LHCN-M2 (cell line): ENCODE results near the gene PHF12. TPM values are rescaled to one million over a fixed set of nuclear protein-coding genes. Genes with fewer than 3 reads are reported as not detected.
A peak's percentile ranks its signal among the peaks of the same experiment; 100 is the strongest.
"Not testable (repeated sequence)": the region's sequence is repeated elsewhere in the genome, so short reads cannot be mapped to it uniquely, and the experiment has no call there.

ENCODE experiments used
- DNase-seq: peaks from one replicate; pipeline ENCODE4 v3.0.0-alpha.2; 2012; ENCODE audit warnings: low read depth
- total RNA-seq: library from RNA; depleted of rRNA; stranded (reverse); fragments of >200 nt; gene quantifications from 2 replicates; pipeline ENCODE4 v1.2.3, GENCODE V29; 2014

The PHF12 gene
- total RNA-seq, 1 experiment from 2014 or later: 28.2 TPM

DNA sequence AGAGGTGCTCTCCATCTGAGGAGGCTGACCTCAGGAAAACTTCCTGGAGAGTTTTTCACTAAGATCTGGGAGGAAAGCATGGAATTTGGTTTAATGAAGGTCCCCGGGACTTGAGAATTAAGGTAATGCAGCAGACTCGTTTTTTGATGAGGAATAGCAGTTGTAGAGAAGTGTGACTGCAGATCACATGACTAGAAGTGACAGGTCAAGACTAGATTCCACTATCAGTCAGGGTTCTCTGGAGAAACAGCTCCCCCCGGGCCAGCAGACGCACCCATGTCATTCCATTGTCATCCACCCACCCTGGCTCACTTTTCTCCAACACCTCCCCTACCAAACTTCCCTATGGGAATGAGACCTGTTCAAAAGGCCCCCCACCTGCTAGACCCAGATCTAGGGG is 46.5 kb downstream of the PHF12 start:
- no peak for DNase-seq

DNA sequence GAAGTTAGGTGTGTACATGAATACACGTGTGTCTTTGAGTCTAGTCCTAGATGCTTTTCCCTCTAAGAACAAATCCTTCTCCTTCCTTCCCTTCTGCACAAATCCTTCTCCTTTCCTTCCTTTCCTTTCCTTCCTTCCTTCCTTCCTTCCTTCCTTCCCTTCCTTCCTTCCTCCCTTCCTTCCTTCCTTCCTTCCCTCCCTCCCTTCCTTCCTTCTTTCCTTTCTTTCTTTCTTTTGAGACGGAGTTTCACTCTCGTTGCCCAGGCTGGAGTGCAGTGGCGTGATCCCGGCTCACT is 47.8 kb downstream of the PHF12 start:
- DNase-seq: not testable (repeated sequence)

DNA sequence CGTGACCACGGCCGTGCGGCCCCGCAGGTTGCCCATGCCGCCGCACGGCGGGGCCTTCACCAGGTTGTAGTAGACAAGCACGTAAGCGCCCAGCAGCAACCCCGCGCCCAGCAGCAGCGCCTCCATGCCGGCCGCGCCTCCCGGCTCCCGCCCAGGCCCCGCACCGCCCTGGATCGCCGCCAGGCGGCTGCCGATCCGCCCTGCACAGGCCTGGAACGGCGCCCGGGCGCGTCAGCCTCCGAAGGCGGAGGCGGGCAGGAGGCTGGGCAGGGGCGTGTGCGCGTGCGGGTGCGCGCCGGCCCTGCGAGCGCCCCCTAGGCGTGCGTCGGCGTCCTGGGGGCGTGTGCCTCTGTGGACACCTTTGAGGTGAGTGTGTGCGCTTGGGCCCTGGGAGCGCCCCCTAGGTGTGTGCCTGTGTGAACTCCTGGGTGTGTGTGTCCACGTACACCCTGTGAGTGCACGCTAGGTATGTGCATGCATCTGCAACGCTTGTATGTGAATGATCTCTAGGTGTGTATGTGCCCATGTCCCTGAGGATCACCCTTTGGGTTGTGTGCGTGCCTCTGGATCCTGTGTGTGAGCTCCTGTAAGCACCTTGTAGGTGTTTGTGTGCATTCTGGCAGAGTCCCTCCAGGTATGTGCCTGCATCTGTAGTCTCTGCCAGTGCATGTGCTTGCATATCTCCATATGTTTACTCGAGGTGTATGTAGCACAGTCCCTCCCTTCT is 48.3 kb downstream of the PHF12 start, which contains the start of gene DHRS13:
DHRS13 (minus strand) TSS at position 261 of the 727 bp plus-strand sequence; CDS start at position 126, 135 bp downstream.
- peak; percentile 77 for DNase-seq

DNA sequence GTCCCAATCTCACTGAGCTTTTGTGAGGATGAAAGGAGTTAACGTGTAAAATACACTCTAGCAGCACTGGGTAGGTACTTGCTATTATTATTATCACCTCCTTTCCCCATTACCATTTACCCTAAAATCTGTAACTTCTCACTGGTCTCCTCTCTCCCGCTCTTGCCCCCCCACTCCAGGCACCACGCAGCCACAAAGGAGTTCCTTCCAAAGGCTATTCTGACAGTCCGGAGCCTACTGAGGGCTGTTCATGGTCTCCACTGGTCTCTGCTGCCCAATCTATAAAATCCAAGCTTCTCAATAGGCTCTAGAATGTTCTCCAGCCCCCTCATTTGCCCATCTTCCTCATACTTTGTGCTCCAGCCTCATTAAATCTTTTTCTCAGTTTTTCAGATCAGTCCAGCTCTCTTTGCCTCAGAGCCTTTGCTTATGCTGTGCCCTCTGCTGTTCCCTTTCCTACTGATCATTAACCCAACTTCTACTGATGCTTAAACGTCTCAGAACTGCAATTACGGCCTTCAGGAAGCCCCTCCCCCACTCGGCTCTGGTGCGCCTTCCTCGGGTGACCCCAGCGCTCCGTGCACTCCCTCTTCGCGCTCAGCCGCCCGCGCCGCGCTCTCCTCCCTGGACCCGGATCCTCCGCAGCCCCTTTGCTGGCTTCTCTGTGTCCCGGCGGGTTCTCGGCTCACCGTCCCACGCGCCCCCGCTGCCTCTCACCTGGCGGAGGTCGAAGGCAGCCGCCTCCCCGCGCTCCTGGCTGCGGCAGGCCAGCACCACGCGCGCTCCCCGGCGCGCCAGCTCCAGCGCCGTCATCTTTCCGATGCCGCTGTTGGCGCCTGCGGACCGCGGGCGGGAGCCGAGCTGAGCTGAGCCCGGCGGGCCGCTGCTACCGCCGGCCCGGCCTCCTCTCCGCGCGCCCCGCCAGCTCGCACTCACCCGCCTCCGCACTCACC is 49.2 kb downstream of the PHF12 start:
- peak; percentile 22 for DNase-seq

DNA sequence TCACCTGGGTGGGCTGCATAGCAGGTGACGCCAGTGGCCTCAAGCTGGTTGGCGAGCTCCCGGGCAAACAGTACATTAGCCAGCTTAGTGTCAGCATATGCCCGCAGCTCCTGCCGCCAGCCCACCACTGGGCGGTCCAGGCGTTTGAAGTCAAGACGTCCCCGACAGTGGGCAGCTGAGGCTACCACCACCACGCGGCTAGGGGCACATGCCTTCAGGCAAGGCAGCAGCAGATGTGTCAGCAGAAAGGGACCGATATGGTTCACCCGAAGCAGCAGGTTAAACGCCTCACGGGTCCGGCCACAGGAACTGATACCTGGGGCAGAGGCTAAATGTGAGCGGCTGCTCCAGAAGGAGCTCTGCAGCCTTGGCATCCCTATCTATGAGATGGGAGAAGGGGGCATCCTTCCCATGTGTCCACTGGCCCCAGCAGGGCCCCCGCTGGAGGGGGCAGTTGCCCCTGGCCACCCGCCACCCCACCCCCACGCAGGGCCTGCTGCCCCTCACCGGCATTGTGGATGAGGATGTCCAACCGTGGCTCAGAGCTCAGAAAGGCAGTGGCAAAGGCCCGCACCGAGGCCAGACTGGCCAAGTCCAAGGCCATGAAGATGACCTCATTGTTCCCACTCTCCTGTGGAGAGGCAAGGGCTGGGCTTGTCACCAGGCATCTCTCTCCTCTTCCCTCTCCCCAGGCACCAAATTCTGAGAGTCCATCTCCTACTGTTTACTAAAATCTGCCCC is 50.2 kb downstream of the PHF12 start:
- DNase-seq: no peak

DNA sequence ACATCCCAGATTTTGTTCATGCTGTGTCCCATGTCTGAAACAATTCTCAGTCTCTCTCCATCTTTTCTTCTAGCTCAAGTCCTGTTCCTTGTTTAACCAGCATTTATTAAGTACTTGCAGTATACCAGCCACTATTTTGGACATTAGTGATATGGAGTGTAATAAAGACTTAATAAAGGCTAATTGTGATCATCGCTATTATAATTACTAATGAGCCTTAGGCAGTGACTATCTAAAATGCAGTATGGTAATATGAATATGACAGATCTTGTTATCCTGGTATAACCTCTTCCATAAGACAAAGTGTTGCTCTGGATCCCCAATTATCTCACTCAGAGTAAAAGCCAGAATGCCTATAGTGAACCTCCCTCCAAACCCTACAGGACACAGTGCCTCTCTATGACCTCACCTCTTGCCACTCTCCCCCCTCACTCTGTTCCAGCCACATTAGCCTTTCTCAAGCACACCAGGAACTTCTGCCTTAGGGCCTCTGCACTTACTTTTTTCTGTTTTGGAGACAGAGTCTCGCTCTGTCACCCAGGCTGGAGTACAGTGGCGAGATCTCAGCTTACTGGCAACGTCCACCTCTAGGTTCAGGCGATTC is 52.0 kb downstream of the PHF12 start:
- DNase-seq: no peak

DNA sequence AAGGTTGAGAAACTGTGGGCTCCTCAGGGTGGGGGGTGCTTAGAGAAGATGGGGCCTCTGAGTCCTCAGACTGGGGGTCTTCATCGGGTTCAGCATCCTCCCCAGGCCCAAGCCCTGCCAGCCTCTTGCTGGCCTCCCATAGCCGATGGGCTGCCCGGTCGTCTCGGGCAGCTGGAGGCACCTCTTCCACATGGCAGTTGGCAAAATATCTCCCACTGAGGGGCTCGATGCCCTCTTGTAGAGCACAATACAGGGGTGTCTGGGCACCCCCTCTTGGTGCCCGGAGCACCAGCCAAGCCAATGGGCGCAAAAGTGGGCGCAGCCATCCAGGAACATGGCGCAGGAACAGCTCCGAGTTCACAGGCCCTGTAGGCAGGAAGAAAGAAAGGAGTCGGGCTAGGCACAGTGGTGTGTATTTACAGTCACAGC is 52.8 kb downstream of the PHF12 start:
- no peak for DNase-seq

DNA sequence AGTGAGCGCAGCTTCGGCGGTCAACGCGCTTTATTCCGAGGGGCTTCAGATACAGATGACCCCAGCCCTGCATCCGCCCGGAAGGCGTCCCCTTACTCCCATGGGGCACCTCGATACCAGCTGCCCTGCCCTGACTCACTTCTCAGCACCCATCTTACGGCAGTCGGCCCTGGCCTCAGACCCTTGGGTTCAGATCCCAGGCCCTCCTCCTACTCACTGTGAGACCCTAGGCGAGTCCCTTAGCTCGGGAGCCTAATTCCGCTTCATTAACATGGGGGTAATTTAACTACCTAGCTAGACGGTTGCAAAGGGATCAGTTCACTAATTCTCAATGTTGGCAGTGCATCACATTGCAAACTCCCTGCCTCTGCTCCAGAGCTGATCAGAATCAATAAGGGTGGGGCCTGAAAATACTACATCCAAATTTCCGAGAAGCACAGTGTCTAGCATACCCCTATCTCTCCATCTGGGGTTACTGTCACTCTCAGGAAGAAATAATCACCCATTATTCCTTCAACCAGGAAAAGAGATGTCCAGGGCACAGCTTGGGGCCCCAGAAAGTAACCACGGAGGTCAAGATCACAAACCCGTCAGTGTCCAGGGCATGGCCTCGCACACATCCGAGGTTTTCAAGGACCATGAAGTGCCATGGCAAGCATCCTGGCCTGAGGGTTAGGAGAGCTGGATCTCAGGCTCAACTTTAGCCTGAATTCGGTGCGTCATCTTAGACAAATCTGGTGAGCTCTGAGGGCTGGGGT is 53.4 kb downstream of the PHF12 start:
- peak; percentile 13 for DNase-seq

DNA sequence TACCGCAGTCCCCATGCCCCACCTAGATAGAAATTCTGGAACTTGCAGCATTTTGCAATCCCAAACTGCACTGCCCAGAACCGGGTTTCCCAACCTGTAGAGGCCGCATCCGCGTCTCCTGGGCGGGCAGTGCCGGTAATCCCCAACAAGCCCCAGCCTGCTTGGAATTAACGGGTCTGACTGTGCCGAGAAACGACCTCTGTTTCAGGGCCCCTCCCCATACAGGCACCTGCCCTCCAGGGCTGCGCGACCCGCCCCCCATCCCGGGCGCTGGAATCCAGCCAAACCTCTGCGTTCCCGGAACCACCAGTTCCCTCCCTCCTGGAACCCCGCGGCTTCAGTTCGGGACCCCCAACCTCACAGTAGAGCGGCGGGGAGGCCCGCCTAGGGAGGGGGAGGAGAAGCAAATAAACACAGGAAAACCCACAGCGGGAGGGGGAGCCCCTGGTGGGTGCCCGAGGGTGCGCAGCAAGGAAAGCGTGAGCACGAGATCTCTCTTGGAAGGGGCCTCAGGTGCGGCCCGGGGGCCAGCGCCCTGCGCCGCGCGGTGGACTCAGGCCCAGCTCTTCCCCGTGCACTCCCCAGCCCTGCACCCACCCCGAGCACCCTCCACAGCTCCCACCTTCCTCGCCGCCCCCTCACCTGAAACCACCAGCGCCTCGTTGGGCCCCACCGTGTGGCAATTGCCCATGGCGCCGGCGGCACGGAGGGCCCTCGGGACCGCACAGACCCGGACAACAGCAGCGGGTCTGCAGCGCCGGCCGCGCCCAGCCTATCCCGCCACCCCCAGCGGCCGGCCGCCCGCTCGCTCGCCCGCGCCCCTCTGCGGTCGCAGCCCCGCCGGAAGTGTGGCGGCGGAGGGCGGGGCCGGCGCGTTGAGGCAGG is 54.2 kb downstream of the PHF12 start, which contains the start of gene FLOT2:
FLOT2 (minus strand) TSS at position 850 of the 885 bp plus-strand sequence; CDS start at position 691, 159 bp downstream.
- DNase-seq: peak; percentile 17

DNA sequence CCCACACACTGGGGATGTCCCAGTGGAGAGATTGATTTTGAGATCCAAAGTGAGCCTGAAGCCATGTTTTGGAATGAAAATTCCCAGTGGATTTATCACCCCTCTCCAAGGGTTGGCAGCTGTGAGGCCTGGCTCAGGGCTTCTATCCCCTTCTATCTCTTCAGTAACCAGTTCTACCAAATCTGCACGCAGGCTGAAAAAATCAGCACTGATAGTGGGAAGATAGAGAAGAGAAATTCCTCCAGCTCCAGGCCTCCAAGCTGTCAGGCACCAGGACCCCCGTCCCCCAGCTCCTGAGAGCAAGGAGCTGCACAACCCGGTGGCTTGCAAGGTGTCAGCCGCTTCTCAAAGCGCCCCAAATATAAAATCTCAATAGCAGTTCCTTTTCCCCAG is 54.8 kb downstream of the PHF12 start:
- peak; percentile 11 for DNase-seq

DNA sequence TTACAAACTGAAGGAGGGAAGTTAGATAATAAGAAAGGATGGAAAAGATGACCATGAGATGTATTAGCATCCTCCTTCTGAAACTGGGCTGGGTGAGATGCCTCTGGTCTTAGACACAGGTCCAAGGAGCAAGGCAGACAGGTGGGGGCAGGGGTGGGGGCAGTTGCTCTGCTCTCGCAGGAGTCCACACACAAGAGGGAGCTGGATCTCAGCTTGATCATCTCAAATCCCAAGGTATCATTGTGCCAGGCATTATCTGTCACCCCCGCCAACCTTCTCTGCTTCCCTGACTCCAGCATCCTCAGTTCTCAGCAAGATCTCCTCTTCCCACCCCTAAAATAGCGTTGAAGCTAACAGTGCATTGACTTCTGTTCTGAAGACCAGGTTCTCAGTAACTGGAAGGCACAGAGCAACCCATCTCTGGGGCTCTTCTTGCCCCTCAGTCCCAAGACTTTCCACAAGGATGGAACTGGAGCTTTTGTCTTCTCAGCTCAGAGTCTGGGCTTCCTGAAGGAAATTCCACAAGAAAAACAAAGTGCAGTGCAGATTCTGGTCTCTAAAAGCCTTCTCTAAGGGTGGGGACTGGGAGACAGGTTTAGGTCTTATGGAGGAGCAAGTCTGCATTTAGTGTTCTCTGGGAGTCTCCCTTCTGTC is 55.4 kb downstream of the PHF12 start:
- DNase-seq: no peak

DNA sequence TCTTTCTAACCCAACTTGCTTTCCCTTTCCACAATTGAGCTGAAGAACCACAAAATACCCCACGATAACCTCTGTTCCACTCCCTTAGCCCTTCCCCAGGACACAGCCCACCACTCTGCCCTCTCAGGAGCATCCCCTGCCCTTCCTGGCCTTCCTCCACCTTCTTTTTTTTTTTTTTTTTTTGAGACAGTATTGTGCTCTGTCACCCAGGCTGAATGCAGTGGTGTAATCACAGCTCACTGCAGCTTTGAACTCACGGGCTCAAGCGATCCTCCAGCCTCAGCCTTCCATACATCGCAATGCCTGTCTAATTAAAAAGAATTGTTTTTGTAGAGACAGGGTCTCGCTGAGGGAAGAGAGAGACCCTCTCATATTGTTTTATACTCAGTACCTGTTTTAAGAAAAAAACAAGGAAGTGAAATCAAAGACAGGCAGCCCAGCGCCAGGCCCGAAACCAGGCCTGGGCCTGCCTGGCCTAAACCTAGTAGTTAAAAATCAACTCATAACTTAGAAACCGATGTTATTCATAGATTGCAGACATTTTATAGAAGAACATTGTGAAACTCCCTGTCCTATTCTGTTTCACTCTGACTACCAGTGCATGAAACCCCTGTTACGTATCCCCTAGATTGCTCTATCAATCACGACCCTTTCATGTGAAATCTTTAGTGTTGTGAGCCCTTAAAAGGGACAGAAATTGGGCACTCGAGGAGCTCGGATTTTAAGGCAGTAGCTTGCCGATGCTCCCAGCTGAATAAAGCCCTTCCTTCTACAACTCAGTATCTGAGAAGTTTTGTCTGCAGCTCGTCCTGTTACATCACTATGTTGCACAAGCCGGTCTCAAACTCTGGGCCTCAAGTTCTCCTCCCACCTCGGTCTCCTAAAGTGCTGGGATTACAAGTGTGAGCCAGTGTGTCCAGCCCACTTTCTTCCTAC is 57.8 kb downstream of the PHF12 start:
- DNase-seq: not testable (repeated sequence)

DNA sequence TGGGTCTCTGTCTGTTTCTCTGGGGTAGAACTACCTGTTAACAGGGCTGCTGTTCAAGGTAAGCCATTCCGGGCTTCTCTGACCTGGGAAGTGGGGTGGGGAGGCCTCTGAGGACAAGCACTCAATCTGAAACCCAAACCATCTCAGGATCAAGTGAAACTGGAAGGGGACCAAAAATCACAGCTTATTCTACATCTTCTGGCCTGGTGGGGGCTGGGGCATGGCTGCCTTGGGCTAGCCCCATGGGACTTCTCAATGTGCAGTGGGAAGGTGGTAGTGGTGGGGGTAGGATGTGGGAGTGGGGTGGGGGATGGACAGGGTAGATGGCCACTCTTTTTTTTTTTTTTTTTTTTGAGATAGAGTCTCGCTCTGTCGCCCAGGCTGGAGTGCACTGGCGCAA is 59.3 kb downstream of the PHF12 start:
- DNase-seq: no peak

DNA sequence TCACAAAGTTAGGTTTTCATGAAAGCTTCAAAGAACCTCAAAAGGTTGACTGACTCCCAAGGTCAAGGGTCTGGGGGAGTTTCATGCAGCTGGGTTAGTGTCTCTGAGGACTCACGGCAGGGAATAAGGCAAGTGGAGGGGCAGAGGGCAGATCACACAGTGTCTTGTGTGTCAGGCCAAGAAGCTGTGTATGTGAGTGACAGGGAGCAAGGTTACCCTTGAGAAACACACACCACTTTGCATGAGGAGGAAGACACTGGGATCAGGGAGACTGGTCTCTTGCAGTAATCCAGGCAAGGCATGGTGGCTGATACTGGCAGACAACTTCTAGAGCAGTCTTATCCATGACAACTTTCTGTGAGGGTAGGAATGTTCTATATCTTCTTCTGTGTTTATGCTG is 60.1 kb downstream of the PHF12 start:
- no peak for DNase-seq

DNA sequence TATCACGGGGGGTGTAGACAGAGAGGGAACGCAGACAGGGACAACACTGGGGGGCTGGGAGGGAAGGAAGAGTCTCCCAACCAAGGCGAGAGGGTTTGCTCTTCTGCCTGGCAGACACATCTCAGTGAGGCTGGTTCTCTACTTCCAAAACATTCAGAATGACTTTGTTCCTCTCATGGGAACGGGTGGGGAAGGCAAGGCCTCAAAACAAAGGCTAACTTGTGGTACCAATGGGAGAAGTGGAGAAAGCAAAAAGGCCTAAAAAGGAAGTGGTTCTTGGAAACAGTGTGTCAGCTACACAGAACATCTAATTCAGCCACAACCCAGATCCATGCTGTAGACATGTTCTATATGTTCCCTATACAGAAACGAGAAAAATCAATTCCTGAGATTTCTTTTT is 61.3 kb downstream of the PHF12 start:
- DNase-seq: no peak

DNA sequence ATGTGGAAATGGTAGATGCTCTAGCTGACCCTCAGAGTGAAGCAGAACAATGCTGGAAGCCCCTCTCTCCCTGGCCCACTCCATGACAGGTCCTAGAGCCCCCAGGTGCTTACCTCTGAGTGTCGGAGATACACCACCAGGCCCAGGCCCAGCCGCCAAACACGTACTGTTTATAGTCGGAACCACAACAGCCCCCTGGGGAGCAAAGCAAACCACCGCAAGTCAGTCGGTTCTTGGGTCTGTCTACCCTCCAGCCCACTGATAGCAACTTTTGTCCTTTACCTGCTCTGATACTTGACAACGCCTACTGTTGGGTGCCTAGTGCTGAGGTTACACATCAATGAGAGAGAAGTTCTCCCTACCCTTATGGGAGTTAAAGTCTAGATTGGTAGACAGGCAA is 62.5 kb downstream of the PHF12 start:
- no peak for DNase-seq

DNA sequence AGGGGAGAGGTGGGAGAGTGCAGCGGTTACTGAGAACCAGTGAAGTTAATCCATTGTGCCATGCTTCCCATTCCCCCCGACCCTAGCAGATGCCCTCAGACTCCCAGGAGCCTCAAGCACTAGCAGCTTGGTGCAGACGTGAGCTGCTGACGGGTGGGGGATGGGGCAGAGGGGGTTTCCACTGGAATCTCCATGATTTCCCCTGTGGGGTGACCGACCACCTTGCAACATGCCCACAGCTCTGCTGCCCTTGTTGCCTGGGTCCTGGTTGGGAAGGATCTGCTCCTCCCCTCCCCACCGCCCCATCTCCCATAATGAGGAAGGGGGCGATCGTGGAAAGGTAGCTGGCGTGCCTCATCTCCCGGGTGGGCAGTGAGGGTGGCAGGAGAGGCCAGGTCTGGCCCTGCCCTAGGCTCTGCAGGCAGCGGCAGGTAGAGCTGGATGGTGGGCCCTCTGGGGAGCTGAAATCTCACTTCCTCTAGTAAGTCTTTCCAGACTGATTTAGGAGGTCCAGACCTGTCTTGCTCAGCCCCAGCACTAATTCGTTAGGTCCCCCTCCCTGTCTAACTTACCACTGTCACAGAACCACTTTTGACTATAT is 63.3 kb downstream of the PHF12 start:
- no peak for DNase-seq

DNA sequence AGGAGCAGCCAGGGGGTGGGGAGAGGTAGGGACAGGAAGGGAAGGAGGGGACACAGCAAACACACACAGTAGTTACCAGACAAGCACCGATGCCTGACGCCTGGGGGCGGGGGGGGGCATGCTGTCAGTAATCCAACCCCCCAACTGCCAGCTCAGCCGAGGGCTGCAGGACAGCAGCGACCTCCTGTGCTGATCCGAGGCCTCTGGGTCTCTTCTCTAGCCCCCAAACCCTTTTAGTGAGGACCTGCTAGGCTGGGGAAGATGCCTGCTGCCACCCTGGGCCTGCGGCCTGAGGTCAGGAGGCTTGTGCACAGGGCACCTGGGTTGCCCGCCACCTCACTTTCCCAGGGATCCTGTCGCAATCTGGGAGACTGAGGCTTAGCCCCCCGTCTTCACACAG is 65.4 kb downstream of the PHF12 start:
- no peak for DNase-seq
